ENCODE data around the gene CABP4.
A peak's percentile ranks its signal among the peaks of the same experiment; 100 is the strongest.

Gene CABP4

DNA sequence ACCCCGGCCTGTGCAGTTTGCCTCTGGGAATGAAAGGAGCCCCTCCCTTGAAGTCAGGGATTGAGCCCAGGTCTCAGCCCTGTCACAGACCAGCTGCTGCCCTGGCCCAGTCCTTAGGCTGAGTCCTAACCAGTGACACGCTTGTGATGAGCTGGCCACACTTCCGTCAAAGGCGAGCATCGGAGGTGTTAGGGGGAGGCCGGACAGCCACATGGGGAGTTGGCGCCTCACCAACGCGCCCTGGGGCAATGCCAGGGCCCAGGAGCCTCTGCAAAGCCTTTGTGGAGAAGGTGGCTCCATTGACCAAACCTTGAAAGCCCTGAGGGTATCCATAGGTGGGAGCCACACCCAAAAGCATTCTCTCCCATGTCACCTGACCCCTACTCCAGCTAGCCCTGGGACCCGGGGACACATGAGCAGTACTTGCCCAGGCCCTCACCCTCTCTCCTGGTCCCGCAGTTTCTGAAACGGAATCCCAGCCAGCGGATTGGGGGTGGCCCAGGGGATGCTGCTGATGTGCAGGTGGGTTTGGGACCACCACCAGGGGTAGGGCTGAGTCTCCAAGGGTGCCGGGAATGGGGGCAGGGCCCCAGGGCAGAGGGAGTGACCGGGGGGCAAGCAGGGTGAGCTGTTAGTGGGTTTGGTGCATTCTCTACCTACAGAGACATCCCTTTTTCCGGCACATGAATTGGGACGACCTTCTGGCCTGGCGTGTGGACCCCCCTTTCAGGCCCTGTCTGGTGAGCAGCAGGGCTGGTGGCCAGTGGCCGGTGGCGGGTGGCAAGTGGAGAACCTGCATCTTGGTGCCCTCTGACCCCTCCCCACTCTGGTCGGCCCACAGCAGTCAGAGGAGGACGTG is 21.4 kb upstream of the CABP4 start:
- DNase-seq = no peak
- in situ Hi-C loops (cut with MboI; ENCODE audit: low pct_unique_long_range_greater_than_20kb, low sequenced_read_pairs) = no loop called here

DNA sequence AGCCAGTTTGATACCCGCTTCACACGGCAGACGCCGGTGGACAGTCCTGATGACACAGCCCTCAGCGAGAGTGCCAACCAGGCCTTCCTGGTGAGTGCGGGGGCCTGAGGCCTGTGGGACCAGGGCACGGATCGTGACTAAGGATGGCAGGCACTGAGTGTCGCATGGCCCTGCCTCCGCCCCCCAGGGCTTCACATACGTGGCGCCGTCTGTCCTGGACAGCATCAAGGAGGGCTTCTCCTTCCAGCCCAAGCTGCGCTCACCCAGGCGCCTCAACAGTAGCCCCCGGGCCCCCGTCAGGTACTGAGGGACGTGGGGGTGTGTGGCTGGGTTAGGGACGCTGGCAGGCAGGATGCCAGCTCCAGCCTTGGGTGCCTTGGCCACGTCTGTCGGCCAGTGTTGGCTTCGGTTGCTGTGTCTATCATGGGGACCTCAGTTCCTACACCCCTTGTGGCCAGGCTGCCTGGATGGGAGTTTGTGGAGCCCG is 20.7 kb upstream of the CABP4 start:
- DNase-seq = no peak
- in situ Hi-C loops (cut with MboI; ENCODE audit: low pct_unique_long_range_greater_than_20kb, low sequenced_read_pairs) = no loop called here

- in situ Hi-C loops (cut with MboI; ENCODE audit: low pct_unique_long_range_greater_than_20kb, low sequenced_read_pairs) = no loop called here
- DNase-seq = no peak
These were observed 20.0 kb upstream of the CABP4 start for GRCh38 chr11:67435031-67435726.

GRCh38 chr11:67435727-67436458 is 19.3 kb upstream of the CABP4 start:
- in situ Hi-C loops (cut with MboI; ENCODE audit: low pct_unique_long_range_greater_than_20kb, low sequenced_read_pairs) = no loop called here
- no peak for DNase-seq

DNA sequence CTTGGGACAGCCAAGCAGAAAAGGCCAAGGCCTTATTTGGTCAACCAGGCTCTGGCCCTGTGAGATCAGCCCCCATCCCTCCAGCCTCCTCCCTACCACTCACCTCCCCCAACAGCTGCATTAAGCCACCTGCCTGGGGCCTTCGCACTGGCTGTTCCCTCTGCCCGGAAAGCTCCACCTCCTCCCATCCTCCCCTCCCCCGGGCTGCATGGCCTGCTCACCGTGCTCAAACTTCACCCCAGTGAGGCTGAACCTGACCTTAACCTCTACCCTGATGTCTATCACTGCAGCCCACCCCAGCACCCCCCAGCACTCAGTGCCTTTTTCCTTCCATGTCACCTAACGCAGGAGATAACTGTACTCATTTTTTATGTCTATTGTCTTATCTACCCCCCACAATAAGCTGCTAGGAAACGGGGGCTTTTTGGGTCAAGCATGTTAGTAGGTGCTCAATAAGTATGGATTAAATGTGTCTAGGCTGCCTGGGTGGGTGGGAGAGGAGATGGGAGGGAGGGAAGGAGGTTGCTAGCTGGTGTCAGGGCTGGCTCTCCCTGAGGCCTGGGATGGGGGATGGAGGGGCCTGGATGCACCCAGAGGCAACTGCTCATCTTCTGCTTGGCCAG is 18.6 kb upstream of the CABP4 start:
- in situ Hi-C loops (cut with MboI; ENCODE audit: low pct_unique_long_range_greater_than_20kb, low sequenced_read_pairs) = no loop called here
- peak; percentile 72 for DNase-seq

- in situ Hi-C loops (cut with MboI; ENCODE audit: low pct_unique_long_range_greater_than_20kb, low sequenced_read_pairs) = no loop called here
These were observed 17.9 kb upstream of the CABP4 start, which contains the start of gene PTPRCAP for GRCh38 chr11:67437082-67437808. Gene PTPRCAP (minus strand): TSS chr11:67437682. CDS start chr11:67437619, 63 bp downstream.

DNA sequence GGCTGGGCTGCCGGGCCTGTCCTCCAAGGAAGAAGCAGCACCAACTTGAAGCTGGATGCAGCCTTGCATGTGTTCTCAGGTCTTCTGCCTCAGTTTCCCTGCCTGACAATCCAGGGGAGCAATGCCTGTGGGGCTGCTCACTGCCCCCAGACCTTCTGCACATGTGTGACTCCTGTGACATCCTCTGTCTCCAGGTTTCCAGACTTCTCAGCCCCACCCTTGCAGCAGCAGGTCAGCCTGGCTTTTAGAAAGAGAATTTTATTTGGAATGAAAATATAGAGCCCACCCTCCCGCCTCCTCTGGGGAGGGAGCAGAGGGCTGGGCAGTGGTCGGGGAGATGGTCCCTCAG is 17.4 kb upstream of the CABP4 start:
- DNase-seq = no peak
- in situ Hi-C loops (cut with MboI; ENCODE audit: low pct_unique_long_range_greater_than_20kb, low sequenced_read_pairs) = no loop called here

More at GRCh38 chr11:67437082-67437808, 17.9 kb upstream of the CABP4 start, which contains the start of gene PTPRCAP:
- peak; percentile 76 for DNase-seq

- in situ Hi-C loops (cut with MboI; ENCODE audit: low pct_unique_long_range_greater_than_20kb, low sequenced_read_pairs) = no loop called here
These were observed 16.8 kb upstream of the CABP4 start for GRCh38 chr11:67438158-67438902.

DNA sequence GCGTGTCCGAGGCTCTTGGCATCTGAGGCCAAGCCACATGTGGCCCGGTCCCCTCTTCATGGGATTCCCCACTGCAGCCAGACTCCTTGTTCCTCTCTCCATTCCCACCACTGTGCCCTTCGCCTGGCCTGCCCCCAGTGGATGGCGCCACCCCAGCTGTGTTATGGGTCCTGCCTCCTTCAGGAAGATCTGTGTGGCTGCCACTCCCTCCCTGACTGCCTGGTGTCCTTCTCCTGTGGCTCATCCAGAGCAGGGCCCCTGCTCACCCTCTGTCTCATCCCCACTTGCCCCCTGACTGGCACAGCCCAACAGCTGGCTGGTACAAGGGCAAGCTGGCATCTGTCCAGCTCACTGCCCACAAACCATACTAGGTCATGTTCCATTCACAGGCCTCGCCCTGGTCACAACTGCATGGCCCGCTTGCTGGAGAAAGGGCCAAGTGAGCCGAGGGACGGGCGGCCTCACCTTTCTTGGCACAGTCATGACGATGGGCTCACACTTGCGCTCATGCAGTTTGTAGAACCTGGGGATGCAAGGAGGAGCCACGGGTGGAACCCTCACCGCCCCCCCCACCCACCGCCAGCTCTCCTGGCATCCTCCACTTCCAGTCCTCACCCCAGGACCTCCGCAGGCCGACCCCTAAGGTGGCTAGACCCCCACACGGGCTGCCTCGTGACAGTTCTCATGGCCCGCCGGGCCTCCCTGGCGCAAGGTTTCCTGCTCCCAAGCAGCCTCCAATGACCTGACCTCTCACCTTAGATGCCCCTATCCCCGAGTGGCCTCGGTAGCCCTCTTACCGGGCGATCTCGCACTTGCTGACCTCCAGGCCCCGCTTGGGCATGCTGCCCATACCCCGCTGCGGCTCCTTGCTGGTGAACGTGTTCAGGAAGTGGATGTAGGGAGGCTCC is 15.6 kb upstream of the CABP4 start:
- in situ Hi-C loops (cut with MboI; ENCODE audit: low pct_unique_long_range_greater_than_20kb, low sequenced_read_pairs) = no loop called here

More at GRCh38 chr11:67438158-67438902, 16.8 kb upstream of the CABP4 start:
- DNase-seq = no peak

GRCh38 chr11:67440229-67441097 is 14.7 kb upstream of the CABP4 start:
- no peak for DNase-seq
- in situ Hi-C loops (cut with MboI; ENCODE audit: low pct_unique_long_range_greater_than_20kb, low sequenced_read_pairs) = no loop called here

More for the DNA sequence above, 15.6 kb upstream of the CABP4 start:
- DNase-seq = peak; percentile 71

DNA sequence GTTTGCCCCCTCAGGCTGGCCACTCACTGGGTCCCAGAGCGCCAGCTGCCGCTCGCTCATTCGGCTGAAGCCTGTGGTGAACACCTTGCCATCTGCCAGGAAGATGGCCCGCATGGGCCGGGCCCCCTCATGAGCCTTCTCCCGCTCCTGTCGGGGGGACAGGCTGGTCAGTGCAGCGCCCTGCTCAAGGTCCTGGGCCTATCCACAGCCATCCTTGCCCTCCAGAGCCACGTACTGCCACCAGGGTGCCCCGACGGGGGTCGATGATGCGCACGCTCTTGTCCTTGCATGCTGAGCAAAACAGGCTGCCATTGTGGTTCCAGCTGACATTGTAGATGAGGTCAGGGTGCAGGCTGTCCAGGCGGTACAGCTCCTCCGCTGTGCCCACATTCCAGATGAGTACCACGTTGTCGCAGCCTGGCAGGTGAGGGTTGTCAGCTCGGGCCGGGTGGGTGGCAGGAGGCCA is 14.0 kb upstream of the CABP4 start:
- no peak for DNase-seq
- in situ Hi-C loops (cut with MboI; ENCODE audit: low pct_unique_long_range_greater_than_20kb, low sequenced_read_pairs) = no loop called here

- in situ Hi-C loops (cut with MboI; ENCODE audit: low pct_unique_long_range_greater_than_20kb, low sequenced_read_pairs) = no loop called here
These were observed 13.3 kb upstream of the CABP4 start for GRCh38 chr11:67441731-67442351.

DNA sequence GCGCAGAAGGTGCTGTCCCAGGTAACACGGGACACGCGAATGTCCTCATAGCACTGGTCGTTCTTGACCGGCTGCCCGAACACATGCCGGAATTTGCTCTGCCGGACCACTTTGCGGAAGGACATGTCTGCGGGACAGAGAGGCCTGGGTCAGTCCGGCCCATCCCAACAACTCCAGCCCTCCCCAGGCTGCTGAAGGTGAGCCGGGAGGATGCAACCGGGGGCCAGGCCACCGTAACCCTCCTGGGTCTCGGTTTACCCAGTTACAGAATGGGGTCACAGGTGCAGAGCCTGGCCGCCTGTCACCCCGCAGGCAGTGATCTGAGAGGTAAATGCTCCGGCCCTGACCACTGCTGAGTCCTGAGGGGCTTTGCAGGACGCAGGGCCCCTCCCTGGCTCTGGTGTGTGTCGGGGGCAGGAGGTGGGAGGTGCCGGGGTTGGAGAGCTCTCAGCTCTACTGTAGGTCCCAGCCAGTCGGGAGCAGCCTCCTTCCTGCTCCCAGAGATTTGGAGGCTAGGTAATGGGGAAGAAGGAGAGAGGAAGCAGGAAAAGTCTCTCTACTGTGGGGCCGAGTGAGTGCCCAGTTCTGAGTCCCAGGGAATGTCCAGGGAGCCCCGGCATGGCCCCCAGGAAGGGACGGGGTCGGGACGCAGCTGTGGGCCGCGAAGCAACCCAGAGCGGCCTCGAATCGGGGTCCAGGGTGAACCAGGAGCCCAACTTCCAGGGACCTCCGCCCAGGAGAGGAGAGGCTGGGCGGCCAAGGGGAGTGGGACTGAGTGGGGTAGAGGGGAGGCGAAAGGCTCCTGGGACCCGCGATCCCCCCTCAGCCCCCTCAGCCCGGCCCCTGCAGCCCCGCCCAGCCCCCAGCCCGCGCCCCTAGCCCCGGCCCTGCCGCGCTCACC is 12.4 kb upstream of the CABP4 start:
- in situ Hi-C loops (cut with MboI; ENCODE audit: low pct_unique_long_range_greater_than_20kb, low sequenced_read_pairs) = no loop called here
- no peak for DNase-seq

More at GRCh38 chr11:67441731-67442351, 13.3 kb upstream of the CABP4 start:
- DNase-seq = no peak

DNA sequence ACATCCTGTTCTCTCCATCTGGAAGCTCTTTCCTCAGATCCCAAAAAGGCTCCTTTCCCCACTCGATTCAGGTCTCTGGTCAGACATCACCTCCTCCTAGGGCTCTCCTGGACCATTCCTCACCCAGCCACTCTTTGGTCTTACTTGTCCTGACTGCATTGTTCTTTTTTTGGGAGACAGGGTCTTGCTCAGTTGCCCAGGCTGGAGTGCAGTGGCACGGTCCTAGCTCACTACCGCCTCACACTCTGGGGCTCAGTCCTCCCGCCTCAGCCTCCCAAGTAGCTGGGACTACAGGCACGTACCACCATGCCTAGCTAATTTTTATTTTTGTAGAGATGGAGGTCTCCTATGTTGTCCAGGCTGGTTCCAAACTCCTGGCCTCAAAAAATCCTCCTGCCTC is 9.6 kb upstream of the CABP4 start:
- no peak for DNase-seq
- in situ Hi-C loops (cut with MboI; ENCODE audit: low pct_unique_long_range_greater_than_20kb, low sequenced_read_pairs) = no loop called here

DNA sequence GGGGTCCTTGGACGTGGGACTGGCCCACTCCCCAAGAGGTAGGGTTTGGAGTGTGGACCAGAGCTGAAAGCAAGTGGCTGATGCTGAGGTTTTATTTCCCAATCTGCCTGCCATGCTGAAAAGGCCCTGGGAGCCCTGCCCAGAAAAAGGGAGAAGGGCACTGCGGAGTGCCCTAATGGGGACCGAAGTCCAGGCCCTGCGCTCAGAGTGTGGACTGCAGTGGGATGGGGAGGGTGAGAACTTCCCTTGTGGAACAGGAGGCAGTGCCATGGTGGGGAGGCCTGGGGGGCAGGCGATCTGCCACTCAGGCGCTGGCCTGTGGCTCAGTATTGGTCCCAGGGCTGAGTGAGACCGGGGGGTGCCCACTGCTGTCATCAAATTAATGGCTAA is 6.9 kb upstream of the CABP4 start:
- in situ Hi-C loops (cut with MboI; ENCODE audit: low pct_unique_long_range_greater_than_20kb, low sequenced_read_pairs) = no loop called here

More for the DNA sequence above, 6.9 kb upstream of the CABP4 start:
- DNase-seq = no peak

Data from KBM-7 (cell line).